Heart right ventricle (tissue), 16 donors: ENCODE results near the gene MYB. TPM values are rescaled to one million over a fixed set of nuclear protein-coding genes. Genes with fewer than 3 reads are reported as not detected.

Experiments
- ATAC-seq, 8 donors: fragments of 200-7000 bp; cut with Tn5 transposase; one replicate each; pipeline ENCODE4 v1.9.1; 2020; ENCODE audit warnings: mild to moderate bottlenecking in 8 of 8, moderate library complexity in 8 of 8, moderate number of reproducible peaks in 1 of 8
- DNase-seq, 2 donors: peaks; one replicate each; pipeline ENCODE4 v3.0.0-alpha.2; 2020
- H3K27ac ChIP-seq, 10 donors: fragments of 200-600 bp; sonication (generic) in 2 of 10; one replicate each; pipeline versions ENCODE4 v1.5.0 to v1.8.0; 2020 to 2022; ENCODE audit warnings: mild to moderate bottlenecking in 3 of 10
- H3K27me3 ChIP-seq, 7 donors: fragments of 200-600 bp; one replicate each; pipeline ENCODE4 v1.8.0; 2021 to 2022; ENCODE audit warnings: mild to moderate bottlenecking in 2 of 7
- H3K36me3 ChIP-seq, 9 donors: fragments of 200-600 bp; sonication (generic) in 1 of 9; one replicate each; pipeline versions ENCODE4 v1.5.0 to v1.8.0; 2020 to 2022; ENCODE audit warnings: mild to moderate bottlenecking in 2 of 9
- H3K4me1 ChIP-seq, 9 donors: fragments of 200-600 bp; sonication (generic) in 1 of 9; one replicate each; pipeline versions ENCODE4 v1.5.0 to v1.8.0; 2020 to 2022; ENCODE audit warnings: mild to moderate bottlenecking in 4 of 9
- H3K4me3 ChIP-seq, 10 donors: fragments of 200-600 bp; sonication (generic) in 2 of 10; one replicate each; pipeline versions ENCODE4 v1.5.0 to v1.8.0; 2020 to 2022; ENCODE audit warnings: mild to moderate bottlenecking in 7 of 10, moderate library complexity in 2 of 10
- H3K9me3 ChIP-seq, 11 donors: fragments of 200-600 bp in 10 of 11; sonication (generic) in 2 of 11; one replicate each; pipeline versions ENCODE4 v1.5.0 to v1.8.0; 2013 to 2022; ENCODE audit warnings: mild to moderate bottlenecking in 2 of 11, control low read depth in 1 of 11, moderate library complexity in 1 of 11
- CTCF ChIP-seq, 9 donors: fragments of 200-600 bp; sonication (generic) in 2 of 9; IDR thresholded peaks; one replicate each; pipeline versions ENCODE4 v1.5.0 to v1.8.0; 2021 to 2022; ENCODE audit warnings: antibody characterized with exemption in 9 of 9, mild to moderate bottlenecking in 5 of 9, moderate library complexity in 1 of 9
- WGBS, 2 donors: extraction: QIAGEN DNeasy Blood & Tissue Kit; methylation state at CpG; one replicate each; pipeline ENCODE4 v1.1.7; 2013; ENCODE audit warnings: inconsistent platforms in 1 of 2; 5-methylcytosine and 5-hydroxymethylcytosine counted together
- intact Hi-C, 10 donors: fragments of 100-400 bp; cut with DNase I; formaldehyde crosslinking; loops; one replicate each; pipeline versions ENCODE4 v1.11.1 to v1.14.2; 2022
- polyA plus RNA-seq, 2 donors: library from polyadenylated mRNA; stranded (reverse); fragments of 200-250 nt; gene quantifications; one replicate each; pipeline ENCODE4 v1.2.3, GENCODE V29; 2013
- total RNA-seq, 10 donors: library from RNA; stranded (reverse); fragmentation: NEBNext Ultra II Directional in 3 of 10; extraction: Animal tissue kit (Norgen Biotek cat#: 25700) in 3 of 10; gene quantifications; one replicate each; pipeline versions ENCODE4 v1.2.1 to v1.2.4, GENCODE V29; 2021 to 2023
- donor health status: Arrhythmogenic right ventricular cardiomyopathy.
- donor health status: ischemic (EF 13 %, LVEDD 7.1; RV severe dilation, severe dysfunction).
- donor health status: healthy with polysubstance abuse.
- donor health status: DM: no; HTN: yes; CAD: no.
- donor health status: DM: no; HTN: no; CAD: no.
- donor health status: ischemic (EF 25% LVEDD 6.9; RV normal size, moderate dysfunction).
- donor health status: ischemic (EF 25% LVEDD 5.7; RV mildly dilated, moderate dysfunction).
- donor health status: healthy.
- donor health status: DM: yes; HTN: yes; CAD: no.
- donor health status: Ischemic cardiomyopathy.
- donor health status: ischemic (EF 35%, LVEDD 5.7; RV mildly dilated, moderate dysfunction).
- donor health status: nonischemic (EF 11% LVEDD 7.7; RV severe dilation, severe dysfunction).
- donor health status: DM: yes; HTN: yes; CAD: no.
- donor health status: PGD.
- donor health status: ischemic (EF 29% LVEDD 5.4; RV normal size, mild dysfunction).
- donor health status: nonischemic (EF 23%, LVEDD 6.1; RV moderate dilation, normal function).

The MYB gene
- total and polyA plus RNA-seq, 12 donors: 0.01 to 0.39 (median 0.13) TPM; not detected in 8

GRCh38 chr6:135250234-135250633 lies 69.1 kb downstream of the MYB start:
- TF ChIP-seq CTCF (IDR thresholded peaks at IDR 0.05): no peak
- Histone ChIP-seq H3K9me3 (no peaks in the 10 kb centered on the region), H3K27ac (no peak overlapping the region), H3K36me3 (no peaks in the 10 kb centered on the region), H3K4me3 (no peak overlapping the region), H3K4me1 (no peaks in the 10 kb centered on the region), H3K27me3 (peaks cover 0 to 3% (median 0%) of the 10 kb centered on the region in 7 donors)
- no peak for DNase-seq
- 87 to 91% methylated on average over 9 of the region's 9 CpGs for WGBS, 2 donors
- intact Hi-C loops: no loop called here
- no peak for ATAC-seq

- H3K36me3 ChIP-seq: no peaks in the 10 kb centered on the region
- WGBS, 2 donors: 87 to 90% methylated on average over 9 of the region's 9 CpGs
- no peak for DNase-seq
- peaks cover 0 to 4% (median 0%) of the 10 kb centered on the region in 7 donors for H3K27me3 ChIP-seq
- no peak overlapping the region for H3K27ac ChIP-seq
- intact Hi-C loops: no loop called here
- H3K9me3 ChIP-seq: no peaks in the 10 kb centered on the region
- no peak for TF ChIP-seq CTCF (IDR thresholded peaks at IDR 0.05)
- no peaks in the 10 kb centered on the region for H3K4me1 ChIP-seq
- ATAC-seq: no peak
- no peak overlapping the region for H3K4me3 ChIP-seq
Measured at GRCh38 chr6:135250751-135251497, 69.8 kb downstream of the MYB start.

- peaks cover 0 to 7% (median 0%) of the 10 kb centered on the region in 7 donors for H3K27me3 ChIP-seq
- H3K4me1 ChIP-seq: no peaks in the 10 kb centered on the region
- TF ChIP-seq CTCF (IDR thresholded peaks at IDR 0.05): no peak
- H3K4me3 ChIP-seq: no peak overlapping the region
- intact Hi-C loops: no loop called here
- no peaks in the 10 kb centered on the region for H3K36me3 ChIP-seq
- ATAC-seq: no peak
- 59 to 63% methylated on average over 13 of the region's 13 CpGs for WGBS, 2 donors
- no peaks in the 10 kb centered on the region for H3K9me3 ChIP-seq
- no peak for DNase-seq
- no peak overlapping the region for H3K27ac ChIP-seq
Measured at GRCh38 chr6:135251498-135252441, 70.7 kb downstream of the MYB start.

GRCh38 chr6:135254471-135254870 lies 73.4 kb downstream of the MYB start:
- TF ChIP-seq CTCF (IDR thresholded peaks at IDR 0.05): no peak
- 54 to 71% methylated on average over 1 of the region's 1 CpG for WGBS, 2 donors
- Histone ChIP-seq H3K9me3 (no peaks in the 10 kb centered on the region), H3K27me3 (peaks cover 0 to 7% (median 0%) of the 10 kb centered on the region in 7 donors), H3K4me1 (no peaks in the 10 kb centered on the region), H3K4me3 (no peak overlapping the region), H3K27ac (no peak overlapping the region), H3K36me3 (no peaks in the 10 kb centered on the region)
- intact Hi-C loops: no loop called here
- DNase-seq (no peak), ATAC-seq (no peak)
